ENCODE data around the gene ZNF132.

DNA sequence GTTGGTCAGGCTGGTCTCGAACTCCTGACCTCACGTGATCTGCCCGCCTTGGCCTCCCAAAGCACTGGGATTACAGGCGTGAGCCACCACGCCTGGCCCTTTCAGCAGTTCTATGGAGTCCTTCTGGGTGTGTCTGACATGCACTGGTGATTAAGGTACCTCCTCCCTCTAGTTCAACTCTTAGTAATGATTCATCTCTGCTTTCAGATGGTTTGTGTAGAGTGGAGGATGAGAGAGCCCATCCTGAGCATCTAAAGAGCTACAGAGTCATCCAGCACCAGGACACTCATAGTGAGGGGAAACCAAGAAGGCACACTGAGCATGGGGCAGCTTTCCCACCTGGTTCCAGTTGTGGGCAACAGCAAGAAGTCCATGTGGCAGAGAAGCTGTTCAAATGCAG lies 23.3 kb downstream of the ZNF132 start:
- TF ChIP-seq, protein P1, sequence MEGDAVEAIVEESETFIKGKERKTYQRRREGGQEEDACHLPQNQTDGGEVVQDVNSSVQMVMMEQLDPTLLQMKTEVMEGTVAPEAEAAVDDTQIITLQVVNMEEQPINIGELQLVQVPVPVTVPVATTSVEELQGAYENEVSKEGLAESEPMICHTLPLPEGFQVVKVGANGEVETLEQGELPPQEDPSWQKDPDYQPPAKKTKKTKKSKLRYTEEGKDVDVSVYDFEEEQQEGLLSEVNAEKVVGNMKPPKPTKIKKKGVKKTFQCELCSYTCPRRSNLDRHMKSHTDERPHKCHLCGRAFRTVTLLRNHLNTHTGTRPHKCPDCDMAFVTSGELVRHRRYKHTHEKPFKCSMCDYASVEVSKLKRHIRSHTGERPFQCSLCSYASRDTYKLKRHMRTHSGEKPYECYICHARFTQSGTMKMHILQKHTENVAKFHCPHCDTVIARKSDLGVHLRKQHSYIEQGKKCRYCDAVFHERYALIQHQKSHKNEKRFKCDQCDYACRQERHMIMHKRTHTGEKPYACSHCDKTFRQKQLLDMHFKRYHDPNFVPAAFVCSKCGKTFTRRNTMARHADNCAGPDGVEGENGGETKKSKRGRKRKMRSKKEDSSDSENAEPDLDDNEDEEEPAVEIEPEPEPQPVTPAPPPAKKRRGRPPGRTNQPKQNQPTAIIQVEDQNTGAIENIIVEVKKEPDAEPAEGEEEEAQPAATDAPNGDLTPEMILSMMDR (tag by site-specific recombination; IDR thresholded peaks at IDR 0.05) = no peak
- TF ChIP-seq ZNF211 (tag by site-specific recombination; IDR thresholded peaks at IDR 0.05; ENCODE audit: low read depth) (no peak), GLI4 (tag by site-specific recombination; IDR thresholded peaks at IDR 0.05) (no peak), ZNF747 (tag by site-specific recombination; IDR thresholded peaks at IDR 0.05) (no peak)
- TF ChIP-seq, protein P2, sequence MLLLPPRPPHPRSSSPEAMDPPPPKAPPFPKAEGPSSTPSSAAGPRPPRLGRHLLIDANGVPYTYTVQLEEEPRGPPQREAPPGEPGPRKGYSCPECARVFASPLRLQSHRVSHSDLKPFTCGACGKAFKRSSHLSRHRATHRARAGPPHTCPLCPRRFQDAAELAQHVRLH (tag by site-specific recombination; IDR thresholded peaks at IDR 0.05) = no peak
- TF ChIP-seq, protein P3, sequence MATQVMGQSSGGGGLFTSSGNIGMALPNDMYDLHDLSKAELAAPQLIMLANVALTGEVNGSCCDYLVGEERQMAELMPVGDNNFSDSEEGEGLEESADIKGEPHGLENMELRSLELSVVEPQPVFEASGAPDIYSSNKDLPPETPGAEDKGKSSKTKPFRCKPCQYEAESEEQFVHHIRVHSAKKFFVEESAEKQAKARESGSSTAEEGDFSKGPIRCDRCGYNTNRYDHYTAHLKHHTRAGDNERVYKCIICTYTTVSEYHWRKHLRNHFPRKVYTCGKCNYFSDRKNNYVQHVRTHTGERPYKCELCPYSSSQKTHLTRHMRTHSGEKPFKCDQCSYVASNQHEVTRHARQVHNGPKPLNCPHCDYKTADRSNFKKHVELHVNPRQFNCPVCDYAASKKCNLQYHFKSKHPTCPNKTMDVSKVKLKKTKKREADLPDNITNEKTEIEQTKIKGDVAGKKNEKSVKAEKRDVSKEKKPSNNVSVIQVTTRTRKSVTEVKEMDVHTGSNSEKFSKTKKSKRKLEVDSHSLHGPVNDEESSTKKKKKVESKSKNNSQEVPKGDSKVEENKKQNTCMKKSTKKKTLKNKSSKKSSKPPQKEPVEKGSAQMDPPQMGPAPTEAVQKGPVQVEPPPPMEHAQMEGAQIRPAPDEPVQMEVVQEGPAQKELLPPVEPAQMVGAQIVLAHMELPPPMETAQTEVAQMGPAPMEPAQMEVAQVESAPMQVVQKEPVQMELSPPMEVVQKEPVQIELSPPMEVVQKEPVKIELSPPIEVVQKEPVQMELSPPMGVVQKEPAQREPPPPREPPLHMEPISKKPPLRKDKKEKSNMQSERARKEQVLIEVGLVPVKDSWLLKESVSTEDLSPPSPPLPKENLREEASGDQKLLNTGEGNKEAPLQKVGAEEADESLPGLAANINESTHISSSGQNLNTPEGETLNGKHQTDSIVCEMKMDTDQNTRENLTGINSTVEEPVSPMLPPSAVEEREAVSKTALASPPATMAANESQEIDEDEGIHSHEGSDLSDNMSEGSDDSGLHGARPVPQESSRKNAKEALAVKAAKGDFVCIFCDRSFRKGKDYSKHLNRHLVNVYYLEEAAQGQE (tag by site-specific recombination; IDR thresholded peaks at IDR 0.05) = no peak
